GM10248 (cell line): ENCODE measurements around the gene SLC25A33.
A peak's percentile ranks its signal among the peaks of the same experiment; 100 is the strongest.

Experiments
- CTCF ChIA-PET: fragments of 300-600 bp; sonication (Branson Sonifier 250); formaldehyde crosslinking; extraction: SDS; loops from one replicate; lab custom pipeline; 2021; ENCODE audit warnings: antibody characterized with exemption; lab: Yijun Ruan, JAX
- POLR2A ChIA-PET: fragments of 350-650 bp; sonication (Branson Sonifier 250); formaldehyde crosslinking; extraction: SDS; loops from one replicate; lab custom pipeline; 2020; ENCODE audit warnings: antibody characterized with exemption; lab: Yijun Ruan, JAX
- DNase-seq: peaks from one replicate; pipeline ENCODE4 v3.0.0; 2012; ENCODE audit errors: extremely low spot score
- TF ChIP-seq, protein P1 (sequence below): IDR thresholded peaks from 2 replicates; pipeline ENCODE4 v1.5.1; 2012; ENCODE audit warnings: mild to moderate bottlenecking, low read depth; ENCODE audit errors: extremely low read depth, missing control alignments, control extremely low read depth

SLC25A33 gene

DNA sequence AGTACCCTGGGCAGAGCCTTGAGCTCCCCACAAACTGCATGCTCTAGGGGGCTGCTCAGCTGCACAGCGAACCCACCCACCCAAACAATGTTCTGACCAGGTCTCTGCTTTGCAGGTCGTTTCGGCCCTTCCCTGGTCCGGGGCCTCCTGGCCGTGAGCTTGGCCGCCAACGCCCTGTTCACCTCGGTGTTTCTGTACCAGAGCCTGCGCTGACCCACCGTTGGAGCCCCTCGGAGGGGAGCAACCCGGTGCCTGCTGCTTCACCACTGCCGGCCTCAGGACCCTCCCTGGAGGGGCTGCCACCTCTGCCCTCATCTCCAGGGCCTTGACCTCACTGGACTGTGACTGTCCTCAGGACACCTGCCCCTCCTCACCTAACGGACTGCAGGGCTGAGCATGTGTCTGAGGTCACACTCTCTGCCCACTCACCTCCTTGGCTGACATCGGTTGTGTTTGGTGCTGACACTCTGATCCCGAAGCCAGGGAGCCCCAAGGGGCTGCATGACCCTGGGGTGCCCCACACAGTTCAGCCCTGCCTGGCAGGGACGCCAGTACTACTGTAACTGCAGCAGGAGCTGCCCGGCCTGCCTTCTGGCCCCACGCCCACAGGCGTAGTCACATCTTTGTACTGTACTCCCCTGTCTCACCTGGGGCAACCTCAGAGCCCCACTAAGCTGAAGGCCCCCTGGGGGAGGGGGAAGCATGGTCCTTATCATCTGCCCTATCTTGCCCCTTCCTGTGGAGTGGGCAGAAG, 73.8 kb downstream of the SLC25A33 start:
- no peak for DNase-seq
- POLR2A ChIA-PET, result no interaction called here
- TF ChIP-seq, protein P1, sequence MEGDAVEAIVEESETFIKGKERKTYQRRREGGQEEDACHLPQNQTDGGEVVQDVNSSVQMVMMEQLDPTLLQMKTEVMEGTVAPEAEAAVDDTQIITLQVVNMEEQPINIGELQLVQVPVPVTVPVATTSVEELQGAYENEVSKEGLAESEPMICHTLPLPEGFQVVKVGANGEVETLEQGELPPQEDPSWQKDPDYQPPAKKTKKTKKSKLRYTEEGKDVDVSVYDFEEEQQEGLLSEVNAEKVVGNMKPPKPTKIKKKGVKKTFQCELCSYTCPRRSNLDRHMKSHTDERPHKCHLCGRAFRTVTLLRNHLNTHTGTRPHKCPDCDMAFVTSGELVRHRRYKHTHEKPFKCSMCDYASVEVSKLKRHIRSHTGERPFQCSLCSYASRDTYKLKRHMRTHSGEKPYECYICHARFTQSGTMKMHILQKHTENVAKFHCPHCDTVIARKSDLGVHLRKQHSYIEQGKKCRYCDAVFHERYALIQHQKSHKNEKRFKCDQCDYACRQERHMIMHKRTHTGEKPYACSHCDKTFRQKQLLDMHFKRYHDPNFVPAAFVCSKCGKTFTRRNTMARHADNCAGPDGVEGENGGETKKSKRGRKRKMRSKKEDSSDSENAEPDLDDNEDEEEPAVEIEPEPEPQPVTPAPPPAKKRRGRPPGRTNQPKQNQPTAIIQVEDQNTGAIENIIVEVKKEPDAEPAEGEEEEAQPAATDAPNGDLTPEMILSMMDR, result no peak
- CTCF ChIA-PET, result interaction anchor here (2.3 to 4.2 kb wide), 3 partner anchors 10 to 256 kb away, joined by 8 to 21 read pairs (median 12); no protein-coding TSS in a partner anchor

DNA sequence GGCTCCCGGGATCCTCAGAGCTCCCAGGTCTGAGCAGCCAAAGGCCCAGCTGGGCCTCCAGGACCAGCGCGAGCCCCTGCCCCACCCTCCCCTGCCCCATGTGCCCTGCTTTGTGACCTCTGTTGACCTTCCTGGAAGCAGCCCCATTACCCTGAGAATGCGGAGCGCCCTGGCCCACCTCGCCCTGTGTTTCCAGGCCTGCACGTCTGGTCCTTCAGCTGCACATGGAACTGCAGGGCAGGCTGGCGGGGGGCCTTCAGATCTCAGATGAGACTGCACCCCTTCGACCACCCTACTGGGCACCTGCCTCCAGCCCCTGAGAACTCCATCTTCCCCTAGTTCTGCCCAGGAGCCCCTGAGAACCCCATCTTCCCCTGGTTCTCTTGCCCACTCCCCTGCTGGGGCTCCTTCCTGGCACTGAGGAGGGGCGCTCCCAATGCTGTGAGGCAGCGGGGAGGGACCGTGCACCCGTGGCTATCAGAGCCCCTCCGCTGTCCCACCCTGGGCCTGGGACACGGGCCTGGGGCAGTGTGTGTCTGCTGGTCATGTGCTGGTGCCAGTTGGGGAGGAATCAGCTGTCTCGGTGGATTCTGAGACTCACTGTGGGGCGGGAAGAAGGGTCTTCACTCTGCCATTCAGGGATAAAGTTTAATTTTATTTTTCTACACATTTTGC, 74.5 kb downstream of the SLC25A33 start:
- CTCF ChIA-PET, result interaction anchor here (2.3 to 4.2 kb wide), 4 partner anchors 10 to 255 kb away, joined by 7 to 21 read pairs (median 10); no protein-coding TSS in a partner anchor
- POLR2A ChIA-PET, result interaction anchor here (0.6 kb wide), 1 partner anchor 44 kb away, joined by 3 read pairs; no protein-coding TSS in a partner anchor
- no peak for DNase-seq
- TF ChIP-seq, protein P1, result no peak

DNA sequence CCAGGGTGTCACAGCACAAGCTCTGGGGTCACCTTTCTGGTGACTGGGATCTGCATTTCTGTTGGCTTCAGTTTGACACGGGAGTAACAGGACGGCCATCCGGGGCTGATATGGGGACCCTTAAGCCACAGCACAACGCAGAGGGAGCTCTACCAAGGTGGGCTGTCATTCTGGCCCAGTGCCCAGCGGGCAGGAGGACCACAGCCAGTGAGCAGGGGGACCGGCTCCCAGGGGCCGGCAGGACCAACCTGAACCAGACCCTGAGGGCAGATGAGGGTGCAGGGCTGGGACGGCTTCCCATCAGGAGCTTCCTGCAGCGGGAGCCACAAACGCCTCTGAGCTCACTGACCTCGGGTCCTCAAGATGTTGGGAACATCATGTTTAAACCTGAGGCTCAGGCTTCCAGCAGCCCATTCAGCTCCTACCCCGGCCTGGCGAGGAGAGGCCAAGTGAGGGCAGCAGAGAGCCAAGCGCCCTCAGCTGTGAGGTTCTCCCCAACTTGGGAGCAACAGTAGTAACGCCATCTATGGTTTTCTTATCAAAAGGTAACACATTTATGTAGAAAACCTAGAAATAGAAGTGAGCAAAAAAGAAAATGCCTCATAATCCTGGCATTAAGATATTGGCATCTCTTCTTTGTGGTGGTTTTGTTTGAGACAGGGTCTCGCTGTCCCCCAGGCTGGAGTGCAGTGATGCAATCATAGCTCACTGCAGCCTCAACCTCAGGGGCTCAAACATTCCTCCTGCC, 76.2 kb downstream of the SLC25A33 start:
- POLR2A ChIA-PET, result no interaction called here
- DNase-seq, result peak; percentile 83
- CTCF ChIA-PET, result interaction anchor here (0.7 to 4.5 kb wide), 39 partner anchors 8 to 301 kb away, joined by 3 to 37 read pairs (median 5); partner anchors contain the start of genes PIK3CD and TMEM201
- TF ChIP-seq, protein P1, result peak; percentile 86

DNA sequence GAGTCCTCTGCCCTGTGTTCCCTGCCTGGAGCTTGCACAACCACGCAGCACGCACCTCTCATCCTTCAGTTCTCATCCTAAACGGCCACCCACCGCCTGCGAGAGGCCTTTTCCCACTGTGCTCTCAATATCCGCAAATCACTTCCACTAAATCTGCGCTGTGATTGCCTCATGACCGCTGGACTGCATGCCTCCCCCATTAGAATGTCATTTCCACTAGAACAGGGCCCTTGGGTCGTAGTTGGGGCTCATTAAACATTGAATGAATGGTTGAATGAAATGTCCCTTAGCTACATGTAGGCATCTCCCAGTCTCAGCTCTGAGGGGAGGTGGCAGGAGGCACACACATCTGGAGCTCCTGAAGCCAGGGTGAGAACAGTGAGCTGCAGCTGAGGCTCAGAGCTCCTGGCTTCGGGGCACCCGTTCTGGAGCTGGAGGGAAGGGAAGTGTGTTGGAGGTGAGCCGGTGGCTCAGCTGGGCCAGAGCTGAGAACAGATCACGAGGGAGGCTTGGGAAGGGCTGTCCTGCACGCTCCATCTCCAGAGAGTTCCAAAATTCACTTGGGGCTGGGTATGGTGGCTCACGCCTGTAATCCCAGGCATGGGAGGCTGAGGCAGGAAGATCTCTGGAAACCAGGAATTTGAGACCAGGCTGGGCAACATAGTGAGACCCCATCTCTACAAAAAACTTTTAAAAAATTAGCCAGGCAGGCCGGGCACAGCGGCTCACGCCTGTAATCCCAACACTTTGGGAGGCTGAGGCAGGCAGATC, 79.8 kb downstream of the SLC25A33 start:
- ChIA-PET CTCF (interaction anchor here (1.0 to 4.5 kb wide), 3 partner anchors 9 to 249 kb away, joined by 3 to 37 read pairs (median 4); no protein-coding TSS in a partner anchor), POLR2A (no interaction called here)
- TF ChIP-seq, protein P1, result no peak
- DNase-seq, result no peak

DNA sequence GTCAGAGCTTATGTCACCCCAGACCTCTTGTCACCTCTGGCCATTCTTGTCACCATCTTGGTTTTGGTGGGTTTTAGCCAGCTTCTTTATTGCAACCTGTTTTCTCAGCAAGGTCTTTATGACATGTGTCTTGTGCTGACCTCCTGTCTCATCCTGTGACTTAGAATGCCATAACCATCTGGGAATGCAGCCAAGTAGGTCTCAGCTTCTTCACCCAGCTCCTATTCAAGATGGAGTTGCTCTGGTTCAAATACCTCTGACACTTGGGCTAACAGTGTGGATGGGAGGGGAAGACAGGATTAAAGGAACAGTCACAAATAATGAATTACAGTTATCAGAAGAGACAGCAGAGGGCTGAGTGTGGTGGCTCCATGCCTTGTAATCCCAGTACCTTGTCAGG, 81.8 kb downstream of the SLC25A33 start:
- POLR2A ChIA-PET, result no interaction called here
- TF ChIP-seq, protein P1, result no peak
- CTCF ChIA-PET, result interaction anchor here (1.5 kb wide), 1 partner anchor 15 kb away, joined by 3 read pairs; no protein-coding TSS in a partner anchor
- no peak for DNase-seq
